HG02759 (cell line): ENCODE results near the gene RHEBL1.
A peak's percentile ranks its signal among the peaks of the same experiment; 100 is the strongest.
"Not testable (repeated sequence)": the region's sequence is repeated elsewhere in the genome, so short reads cannot be mapped to it uniquely, and the experiment has no call there.

Experiments
- ATAC-seq: cut with Tn5 transposase; IDR thresholded peaks from one replicate; pipeline ENCODE4 v1.9.1; 2021; ENCODE audit warnings: mild to moderate bottlenecking, moderate library complexity; ENCODE audit not compliant: unreplicated experiment

The RHEBL1 gene

DNA sequence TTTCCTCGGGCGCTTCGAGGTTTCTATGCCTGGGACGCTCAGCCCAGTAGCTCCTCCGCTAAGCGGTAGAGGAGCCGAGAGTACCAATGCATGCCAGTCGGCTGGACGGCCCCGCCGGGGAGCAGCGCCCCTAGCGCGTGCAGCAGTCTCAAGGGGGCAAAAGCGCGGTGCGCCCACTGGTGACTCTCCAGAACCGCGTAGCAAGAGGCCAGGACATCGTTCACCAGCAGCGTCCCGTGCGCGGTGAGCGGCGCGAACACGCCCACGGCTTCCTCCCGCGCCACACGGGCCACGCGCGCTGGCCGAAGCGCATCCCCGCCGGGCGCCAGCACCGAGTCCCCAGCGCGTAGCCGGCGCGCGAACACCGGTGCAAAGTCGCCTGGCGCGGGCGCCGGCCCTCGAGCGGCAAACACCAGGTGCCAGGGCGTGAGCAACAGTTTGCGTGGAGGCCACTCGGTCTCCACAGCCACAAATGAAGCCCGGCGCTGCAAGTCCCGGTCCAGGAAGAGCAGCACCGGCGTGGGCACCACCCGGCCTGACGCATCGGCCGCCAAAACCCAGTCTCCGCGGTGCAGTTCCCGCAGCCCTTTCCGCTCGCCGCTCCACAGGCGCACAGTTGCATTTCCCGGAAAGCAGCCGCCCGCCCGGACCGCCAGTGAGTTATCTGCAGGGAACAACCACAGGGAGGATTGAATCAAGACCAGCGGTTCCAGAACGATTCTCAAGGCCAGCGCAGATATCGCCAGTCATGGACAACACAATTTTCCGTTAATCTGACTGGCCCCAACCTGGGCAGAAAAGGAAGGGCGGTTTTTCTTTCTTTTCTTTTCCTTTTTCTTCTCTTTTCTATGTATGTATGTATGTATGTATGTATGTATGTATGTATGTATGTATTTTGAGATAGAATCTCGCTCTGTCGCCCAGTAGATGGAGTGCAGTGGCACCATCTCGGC, 20.3 kb upstream of the RHEBL1 start:
- ATAC-seq, result no peak

- ATAC-seq, result no peak
Measured at GRCh38 chr12:49088932-49089330, 19.2 kb upstream of the RHEBL1 start.

GRCh38 chr12:49088150-49088931, 18.6 kb upstream of the RHEBL1 start:
- ATAC-seq, result peak; percentile 84

DNA sequence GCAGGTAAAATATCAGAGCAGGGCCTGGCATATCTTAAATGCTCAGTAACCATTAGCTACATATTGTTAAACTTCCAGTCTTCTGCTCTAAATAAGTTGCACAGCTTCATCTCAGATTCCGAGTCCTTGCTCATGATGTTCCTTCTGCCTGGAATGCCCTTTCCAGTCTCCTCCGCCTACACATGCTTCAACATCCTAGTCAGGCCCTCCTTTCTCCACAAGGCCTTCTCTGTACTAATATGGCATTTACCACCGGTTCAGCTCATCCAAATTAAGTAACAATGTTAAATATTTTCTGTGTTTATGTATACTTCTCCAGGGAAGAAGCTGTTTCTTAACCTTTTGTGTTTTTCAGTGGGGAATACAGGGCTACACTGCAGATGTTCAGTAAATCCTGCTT, 16.3 kb upstream of the RHEBL1 start:
- ATAC-seq, result no peak

GRCh38 chr12:49084438-49084837, 14.7 kb upstream of the RHEBL1 start:
- no peak for ATAC-seq

- no peak for ATAC-seq
Measured at GRCh38 chr12:49079793-49080192, 10.0 kb upstream of the RHEBL1 start.

DNA sequence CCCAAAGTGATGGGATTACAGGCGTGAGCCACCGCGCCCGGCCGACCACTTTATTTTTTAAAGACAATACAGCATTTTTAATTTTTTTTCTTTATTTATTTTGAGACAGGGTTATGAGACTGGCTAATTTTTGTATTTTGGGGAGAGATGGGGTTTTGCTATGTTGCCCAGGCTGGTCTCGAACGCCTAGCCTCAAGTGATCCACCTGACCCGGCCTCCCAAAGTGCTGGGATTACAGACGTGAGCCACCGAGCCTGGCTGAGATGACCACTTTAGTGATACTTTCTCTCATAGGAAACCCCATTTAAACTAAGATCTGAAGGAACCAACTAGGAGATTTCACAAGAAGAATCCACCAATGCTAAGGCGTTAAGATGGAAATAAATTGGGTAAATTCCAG, 1.2 kb upstream of the RHEBL1 start:
- no peak for ATAC-seq

- no peak for ATAC-seq
Measured at GRCh38 chr12:49068879-49069506, 786 bp downstream of the RHEBL1 start.

- no peak for ATAC-seq
Measured at GRCh38 chr12:49066120-49066519, 3.7 kb downstream of the RHEBL1 start.

DNA sequence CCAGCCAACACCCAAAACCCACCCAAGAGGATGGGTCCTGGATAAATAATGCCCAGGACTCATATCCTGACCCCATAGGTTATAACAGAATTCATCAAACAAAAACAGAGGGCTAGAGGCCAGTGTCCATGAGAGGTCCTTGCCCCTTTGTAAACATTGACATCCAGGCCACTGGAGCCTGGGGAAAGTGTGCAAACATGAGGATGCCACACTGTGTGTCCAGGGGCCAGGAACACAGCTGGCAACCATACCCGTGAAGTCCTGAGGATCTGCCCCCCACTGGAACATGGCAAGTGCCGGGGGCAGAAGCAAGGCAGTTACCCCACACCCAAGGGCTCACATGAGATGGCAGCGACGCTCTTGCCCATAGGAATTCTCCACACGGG, 5.0 kb downstream of the RHEBL1 start:
- no peak for ATAC-seq

- ATAC-seq, result not testable (repeated sequence)
Measured at GRCh38 chr12:49061916-49062315, 7.9 kb downstream of the RHEBL1 start.

DNA sequence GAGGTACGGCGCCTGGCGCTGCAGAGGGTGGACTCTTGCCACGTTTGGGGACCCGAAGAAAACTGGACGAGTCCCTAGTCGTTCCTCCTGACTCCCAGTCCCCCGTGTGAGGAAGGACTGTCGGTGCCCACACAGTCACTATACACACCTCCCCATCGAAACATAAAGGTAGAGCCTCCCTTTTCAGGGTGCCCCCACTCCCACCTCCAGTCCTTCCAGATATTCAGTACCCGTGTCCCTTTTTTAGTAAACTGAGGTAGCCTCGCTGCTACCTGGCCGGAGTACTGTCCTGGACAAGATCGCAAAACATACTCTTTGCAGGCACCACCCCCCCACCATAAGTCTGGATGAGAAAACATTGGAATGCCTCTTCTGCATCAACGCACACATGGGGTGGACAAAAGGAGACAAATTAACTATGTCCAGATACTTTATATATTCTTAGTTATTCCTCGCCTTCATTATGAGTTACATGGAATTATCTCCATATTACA, 8.6 kb downstream of the RHEBL1 start:
- ATAC-seq, result no peak

- ATAC-seq, result peak; percentile 57
Measured at GRCh38 chr12:49060237-49061156, 9.3 kb downstream of the RHEBL1 start, which contains the start of gene KMT2D. TSS of gene KMT2D (minus strand) at chr12:49060794. CDS start at chr12:49055324, 5,470 bp downstream.

DNA sequence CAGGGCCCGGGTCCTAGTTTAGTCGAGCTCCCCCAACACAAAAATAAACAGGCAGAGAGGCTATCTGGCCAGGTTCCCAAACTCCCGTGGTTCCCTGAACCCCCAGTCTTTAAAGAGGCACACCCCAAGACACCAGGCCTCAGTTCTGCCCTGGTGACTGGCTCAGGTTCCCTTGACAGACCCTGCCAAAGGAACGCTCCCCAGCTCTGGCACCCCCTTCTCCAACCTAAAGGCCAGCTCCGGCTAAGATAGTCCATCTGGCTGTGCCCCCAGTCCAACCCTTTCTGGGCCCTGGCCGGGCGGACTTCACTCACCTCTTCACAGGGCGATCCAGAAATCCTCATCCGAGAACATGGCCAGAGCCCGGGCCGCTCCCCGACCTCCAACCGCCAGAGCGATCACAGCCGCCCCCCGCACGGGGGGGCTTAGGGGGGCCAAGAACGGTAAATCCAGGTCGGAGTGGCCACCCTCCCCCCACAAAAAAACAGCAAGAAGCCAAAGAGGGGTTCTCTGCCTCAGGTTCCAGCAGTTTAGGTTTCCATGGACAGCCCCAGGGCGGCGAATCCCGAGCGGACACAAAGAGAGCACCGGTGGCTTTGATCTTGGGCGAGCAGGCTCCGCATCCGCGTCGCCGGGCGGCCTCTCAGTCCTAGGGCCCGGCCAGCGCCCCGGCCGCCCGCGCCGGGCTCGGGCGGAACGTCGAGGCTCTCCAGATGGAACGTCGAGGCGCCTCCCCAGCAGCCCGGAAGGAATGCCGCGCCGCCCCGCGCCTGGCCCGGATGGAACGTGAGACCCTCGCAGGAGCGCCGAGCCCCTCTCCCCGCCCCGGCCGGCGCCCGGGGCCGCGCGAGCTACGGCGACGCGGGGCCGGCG, 10.2 kb downstream of the RHEBL1 start:
- peak; percentile 17 for ATAC-seq

GRCh38 chr12:49059045-49059298, 10.8 kb downstream of the RHEBL1 start:
- no peak for ATAC-seq

DNA sequence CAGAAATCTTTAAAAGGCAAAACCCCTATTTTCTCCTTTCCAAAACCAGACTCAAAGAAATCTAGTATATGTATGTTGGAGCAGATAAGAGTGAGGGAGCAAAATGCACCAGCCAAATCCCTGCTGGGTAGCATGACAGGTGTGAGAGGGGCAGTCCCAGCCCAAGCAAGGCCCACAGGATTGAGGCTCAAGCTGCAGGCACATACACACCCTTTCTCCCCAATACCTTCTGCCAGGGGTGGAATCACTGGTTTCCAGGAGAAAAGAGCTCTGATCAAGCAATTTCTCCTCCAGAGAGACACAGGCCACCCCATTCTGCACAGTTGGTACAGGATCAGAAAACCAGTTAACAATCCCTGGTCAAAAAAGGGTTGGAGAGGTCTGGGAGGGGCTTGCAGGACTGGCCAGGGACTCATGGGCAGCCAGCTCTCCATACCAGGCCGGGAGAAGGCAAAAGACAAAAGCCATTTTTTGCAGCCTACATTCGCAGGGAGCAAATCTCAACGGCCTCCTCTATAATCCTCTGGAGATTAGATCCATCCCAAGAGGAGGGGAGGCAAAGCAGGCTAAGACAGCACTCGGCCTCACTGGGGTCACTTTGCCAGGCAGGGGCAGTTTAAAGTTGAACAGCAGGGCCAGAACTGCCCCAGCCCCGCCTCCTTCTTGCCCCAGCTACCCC, 11.3 kb downstream of the RHEBL1 start:
- ATAC-seq, result no peak

DNA sequence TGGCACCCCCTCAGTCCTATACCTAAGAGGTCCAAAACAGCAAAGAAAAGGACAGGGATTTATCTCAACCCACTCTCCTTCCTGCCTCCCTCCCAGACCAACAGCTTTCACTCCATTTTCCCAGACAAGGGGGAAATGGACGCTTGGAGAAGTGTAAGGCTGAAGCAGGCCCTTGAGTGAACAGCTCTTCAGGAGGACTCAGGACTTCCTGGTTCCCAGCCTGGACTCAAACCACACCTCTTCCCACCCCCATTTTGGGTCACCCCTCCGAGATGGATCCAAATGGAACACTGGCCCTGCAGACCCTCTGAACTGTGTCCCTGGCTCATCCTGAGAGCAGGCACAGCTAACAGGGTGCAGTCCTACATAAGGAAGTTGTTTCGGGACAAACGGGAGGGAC, 11.9 kb downstream of the RHEBL1 start:
- ATAC-seq, result no peak

GRCh38 chr12:49055978-49056754, 13.6 kb downstream of the RHEBL1 start:
- peak; percentile 66 for ATAC-seq
